DND-41 (cell line): Measurements from ENCODE around the gene CFAP61.
"Not testable (repeated sequence)": the region's sequence is repeated elsewhere in the genome, so short reads cannot be mapped to it uniquely, and the experiment has no call there.

Experiments
- ATAC-seq: fragments of 200-7000 bp; cut with Tn5 transposase; 3 replicates; pipeline ENCODE4 v1.9.1; 2021; ENCODE audit warnings: low read depth; ENCODE audit not compliant: insufficient read depth
- DNase-seq: peaks from one replicate; pipeline ENCODE4 v3.0.0-alpha.2; 2020
- H2AFZ ChIP-seq: 2 replicates; pipeline ENCODE4 v1.6.0; 2012; ENCODE audit warnings: low read depth, low read length
- H3K27ac ChIP-seq: 2 replicates; pipeline ENCODE4 v1.5.1; 2012; ENCODE audit warnings: low read length, inconsistent platforms
- H3K27me3 ChIP-seq: fragments of 200-600 bp; sonication (generic); 2 replicates; pipeline ENCODE4 v1.6.0; 2012; ENCODE audit warnings: low read length, mild to moderate bottlenecking, inconsistent platforms; ENCODE audit not compliant: insufficient read depth, poor library complexity
- H3K36me3 ChIP-seq: 2 replicates; pipeline ENCODE4 v1.5.1; 2012; ENCODE audit warnings: low read length, inconsistent platforms; ENCODE audit not compliant: insufficient read depth
- H3K4me1 ChIP-seq: 2 replicates; pipeline ENCODE4 v1.5.1; 2012; ENCODE audit warnings: mild to moderate bottlenecking, low read length; ENCODE audit not compliant: insufficient read depth
- H3K4me2 ChIP-seq: 2 replicates; pipeline ENCODE4 v1.6.0; 2012; ENCODE audit warnings: mild to moderate bottlenecking, moderate library complexity, low read length, inconsistent platforms; ENCODE audit not compliant: insufficient read depth
- H3K4me3 ChIP-seq, 2 experiments: fragments of 200-600 bp in 1 of 2; shearing (Covaris generic) in 1 of 2; 2 replicates each; pipeline ENCODE4 v1.5.1; 2012 to 2016; ENCODE audit warnings: inconsistent platforms in 2 of 2, low read length in 2 of 2, mild to moderate bottlenecking in 2 of 2, low read depth in 1 of 2, moderate library complexity in 1 of 2
- H3K79me2 ChIP-seq: 2 replicates; pipeline ENCODE4 v1.6.0; 2012; ENCODE audit warnings: low read length, inconsistent platforms; ENCODE audit not compliant: insufficient read depth
- H3K9ac ChIP-seq: 2 replicates; pipeline ENCODE4 v1.6.0; 2012; ENCODE audit warnings: low read depth, mild to moderate bottlenecking, inconsistent platforms, low read length, moderate library complexity
- H3K9me3 ChIP-seq: 2 replicates; pipeline ENCODE4 v1.5.1; 2012; ENCODE audit warnings: low read length, moderate library complexity, mild to moderate bottlenecking, inconsistent platforms; ENCODE audit not compliant: insufficient read depth, severe bottlenecking
- H4K20me1 ChIP-seq: 2 replicates; pipeline ENCODE4 v1.6.0; 2012; ENCODE audit warnings: low read length; ENCODE audit not compliant: insufficient read depth
- EZH2 ChIP-seq: IDR thresholded peaks from 3 replicates; pipeline ENCODE4 v1.6.1; 2012; ENCODE audit warnings: borderline replicate concordance, low read depth, mild to moderate bottlenecking, moderate library complexity, low read length, inconsistent platforms; ENCODE audit not compliant: severe bottlenecking
- TF ChIP-seq, protein P1 (sequence below): IDR thresholded peaks from 2 replicates; pipeline ENCODE4 v1.5.1; 2012; ENCODE audit warnings: borderline replicate concordance, low read length, moderate library complexity, mild to moderate bottlenecking; ENCODE audit not compliant: poor library complexity, severe bottlenecking; ENCODE audit errors: extremely low read depth

CFAP61 gene, protein sequence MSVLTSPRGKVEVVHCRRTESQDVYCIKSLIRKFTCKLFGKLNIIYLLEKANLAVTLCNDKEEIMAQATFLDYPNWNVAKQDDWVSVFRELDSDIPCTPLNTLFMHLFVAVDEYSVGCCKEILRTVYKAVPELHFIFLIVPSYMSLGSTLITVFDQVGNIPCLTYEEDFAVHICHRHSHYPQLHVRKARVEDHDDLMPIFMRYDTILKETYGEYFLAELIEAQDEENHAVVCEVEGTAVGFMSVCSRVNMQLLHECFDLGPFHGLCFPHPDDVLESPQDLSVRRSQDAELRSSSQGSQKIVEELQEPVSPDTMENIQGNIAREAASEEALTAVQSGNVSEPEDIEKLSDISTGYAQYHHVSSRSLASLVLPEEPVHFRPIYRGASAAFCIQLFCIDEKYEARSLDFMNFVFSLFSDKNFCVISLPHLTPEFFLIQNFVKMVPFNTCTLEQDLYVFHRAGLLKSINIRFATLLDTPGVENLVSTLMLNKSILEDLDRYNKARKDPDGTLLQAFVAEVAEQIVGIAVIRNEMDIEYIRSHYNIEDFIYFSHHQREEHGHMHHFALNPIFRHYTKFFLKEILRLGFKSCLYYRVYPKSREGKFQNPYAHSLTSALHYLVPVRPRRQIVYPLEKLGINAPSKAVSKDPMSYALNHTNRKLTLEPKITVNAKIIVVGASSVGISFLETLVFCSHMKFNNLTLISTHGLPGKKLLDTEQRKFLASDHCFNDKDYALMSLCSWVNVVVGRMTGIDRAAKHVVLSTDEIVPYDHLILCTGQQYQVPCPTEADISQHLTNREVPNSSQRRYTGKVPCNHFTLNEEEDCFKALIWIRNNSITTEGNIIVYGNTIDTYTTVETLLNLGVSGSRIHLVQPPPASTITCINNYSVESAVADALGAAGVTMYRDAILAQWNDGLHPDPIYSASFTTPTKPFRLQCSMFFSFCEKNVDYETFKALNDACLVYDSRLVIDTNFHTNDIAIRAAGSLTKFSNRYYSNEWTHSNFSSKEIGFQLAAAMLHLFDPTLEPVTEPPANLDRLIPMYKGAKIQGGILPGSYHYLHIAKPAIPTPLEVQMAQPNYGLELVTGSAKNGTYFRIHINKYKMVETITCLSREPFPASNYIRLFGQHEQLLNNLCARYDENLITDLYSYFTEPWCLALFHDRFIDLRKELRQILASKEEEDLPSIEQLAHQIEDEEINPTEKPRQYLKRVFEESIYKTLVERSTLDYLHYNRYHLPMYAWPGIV

DNA sequence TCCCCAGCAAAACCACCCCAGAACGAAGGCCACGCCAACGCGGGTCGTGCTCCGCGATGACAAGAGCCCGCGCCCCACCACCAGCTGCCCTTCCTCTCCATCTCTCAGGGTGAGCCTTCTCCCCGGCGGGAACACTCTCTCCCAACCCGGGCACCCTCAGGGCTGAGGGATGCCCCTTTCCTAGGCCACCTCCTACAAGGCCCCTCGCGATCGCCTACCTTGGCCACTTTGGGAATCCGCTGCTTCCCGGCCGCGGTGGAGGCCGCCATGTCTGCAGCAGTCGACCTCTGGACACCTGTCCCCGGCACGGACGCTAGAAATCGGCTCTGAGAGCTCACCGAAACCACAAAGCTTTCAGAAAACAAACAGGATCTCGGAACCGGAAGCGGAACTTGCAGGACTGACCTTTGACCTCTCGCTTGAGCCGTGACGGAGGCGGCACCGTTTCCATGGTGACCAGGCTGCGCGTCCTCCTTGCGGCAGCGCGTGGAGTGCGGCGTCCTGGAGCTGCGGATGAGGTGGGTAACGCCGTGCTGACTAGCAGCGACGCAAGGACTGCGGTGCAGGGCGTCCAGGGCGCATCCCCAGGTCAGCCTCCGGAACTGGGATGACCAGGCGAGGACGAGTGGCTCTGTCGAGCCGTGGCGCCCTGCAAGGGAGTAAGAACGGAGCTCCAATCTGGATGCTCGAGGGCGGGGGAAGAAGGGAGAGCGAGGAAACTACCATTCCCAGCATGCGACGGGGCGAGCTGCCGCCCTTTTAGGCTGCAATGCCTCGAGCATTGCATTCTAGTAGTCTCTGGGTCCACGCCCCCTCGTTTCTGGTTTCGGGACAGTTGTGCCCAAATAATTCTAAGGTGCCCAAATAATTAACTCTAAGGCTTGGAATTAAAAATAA is at the start of gene CFAP61, which contains the start of gene CRNKL1:
CFAP61 (plus strand) TSS at position 459 of the 897 bp plus-strand sequence. CDS start 4,122 bp downstream, outside the sequence.
CRNKL1 (minus strand) TSS at position 393 of the 897 bp plus-strand sequence; CDS start at position 269, 124 bp downstream.
- Histone ChIP-seq H2AFZ (peak within 1 kb of the TSS; percentile 96), H3K27ac (peak within 1 kb of the TSS; percentile 89), H3K79me2 (peaks cover 27% of the 10 kb centered on the region), H3K27me3 (no peaks in the 10 kb centered on the region), H3K4me1 (peaks cover 25% of the 10 kb centered on the region), H3K36me3 (peaks cover 39% of the 10 kb centered on the region), H3K9ac (peak within 1 kb of the TSS; percentile 85), H3K4me2 (peak within 1 kb of the TSS; percentile 73), H4K20me1 (peaks cover 8% of the 10 kb centered on the region; the same call in 1 of the 2 replicates), H3K9me3 (no peaks in the 10 kb centered on the region), H3K4me3 (peak within 1 kb of the TSS; percentile 73 to 90)
- peak; percentile 95 for ATAC-seq
- DNase-seq, result peak; percentile 97
- TF ChIP-seq, protein P1, sequence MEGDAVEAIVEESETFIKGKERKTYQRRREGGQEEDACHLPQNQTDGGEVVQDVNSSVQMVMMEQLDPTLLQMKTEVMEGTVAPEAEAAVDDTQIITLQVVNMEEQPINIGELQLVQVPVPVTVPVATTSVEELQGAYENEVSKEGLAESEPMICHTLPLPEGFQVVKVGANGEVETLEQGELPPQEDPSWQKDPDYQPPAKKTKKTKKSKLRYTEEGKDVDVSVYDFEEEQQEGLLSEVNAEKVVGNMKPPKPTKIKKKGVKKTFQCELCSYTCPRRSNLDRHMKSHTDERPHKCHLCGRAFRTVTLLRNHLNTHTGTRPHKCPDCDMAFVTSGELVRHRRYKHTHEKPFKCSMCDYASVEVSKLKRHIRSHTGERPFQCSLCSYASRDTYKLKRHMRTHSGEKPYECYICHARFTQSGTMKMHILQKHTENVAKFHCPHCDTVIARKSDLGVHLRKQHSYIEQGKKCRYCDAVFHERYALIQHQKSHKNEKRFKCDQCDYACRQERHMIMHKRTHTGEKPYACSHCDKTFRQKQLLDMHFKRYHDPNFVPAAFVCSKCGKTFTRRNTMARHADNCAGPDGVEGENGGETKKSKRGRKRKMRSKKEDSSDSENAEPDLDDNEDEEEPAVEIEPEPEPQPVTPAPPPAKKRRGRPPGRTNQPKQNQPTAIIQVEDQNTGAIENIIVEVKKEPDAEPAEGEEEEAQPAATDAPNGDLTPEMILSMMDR, result peak; percentile 9
- TF ChIP-seq EZH2, result no peak

DNA sequence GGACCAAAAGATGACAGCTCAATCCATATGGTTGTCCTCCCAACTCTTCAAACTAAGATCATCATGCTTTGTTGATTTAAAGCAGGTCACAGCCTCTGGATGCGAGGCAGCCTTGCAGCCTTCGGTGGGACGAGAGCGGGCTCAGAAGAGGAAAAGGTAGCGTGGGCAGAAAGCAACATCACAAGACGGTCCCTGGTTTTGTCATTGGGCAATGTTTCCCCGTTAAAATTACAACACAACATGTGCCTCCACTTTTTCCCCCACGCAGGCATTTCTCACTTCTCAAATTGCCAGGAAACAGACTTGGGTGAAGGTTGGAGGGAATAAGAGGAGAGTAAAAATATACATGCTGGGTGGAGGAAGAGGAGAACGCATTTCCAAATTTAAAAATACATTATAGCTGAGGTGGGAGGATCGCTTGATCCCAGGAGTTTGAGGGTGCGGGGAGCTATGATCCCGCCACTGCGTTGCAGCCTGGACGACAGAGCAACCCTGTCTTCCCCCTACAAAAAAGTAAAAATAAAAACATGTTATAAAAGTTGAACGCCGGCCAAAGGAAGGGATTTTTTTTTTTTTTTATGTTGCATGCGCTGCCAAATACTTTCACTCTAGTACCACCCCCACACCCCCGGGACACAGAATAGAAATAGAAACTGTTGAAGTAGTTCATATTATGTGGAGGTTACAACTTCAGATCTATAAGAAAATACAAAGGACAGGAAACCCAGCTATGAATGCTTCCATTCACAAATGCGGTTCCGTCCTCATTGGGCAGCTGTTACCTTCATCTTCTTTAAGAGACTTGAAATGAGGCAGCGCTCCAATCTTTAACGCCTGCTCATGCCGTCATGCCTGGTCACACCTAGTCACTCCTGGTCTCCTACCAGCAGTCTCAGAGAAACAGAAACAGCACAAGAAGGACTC is 49.0 kb upstream of the CFAP61 start:
- Histone ChIP-seq H3K4me2 (no peak overlapping the region), H3K4me3 (no peak overlapping the region)
- DNase-seq, result no peak

DNA sequence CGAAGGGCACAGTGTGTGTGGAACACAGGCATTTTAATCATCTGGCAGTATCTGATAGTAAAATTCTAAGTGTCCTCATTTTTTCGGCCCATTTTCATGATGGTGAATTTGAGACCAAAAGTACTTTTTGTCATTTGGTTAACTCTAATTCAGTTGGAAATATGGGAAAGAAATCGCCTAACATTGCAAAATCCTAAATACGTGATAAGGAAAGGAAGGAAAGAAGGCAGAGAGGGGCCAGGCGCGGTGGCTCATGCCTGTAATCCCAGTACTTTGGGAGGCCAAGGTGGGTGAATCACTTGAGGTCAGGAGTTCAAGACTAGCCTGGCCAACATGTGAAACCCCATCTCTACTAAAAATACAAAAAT is 48.4 kb upstream of the CFAP61 start:
- H3K4me2 ChIP-seq, H3K9me3 ChIP-seq, H3K4me1 ChIP-seq, ATAC-seq, H2AFZ ChIP-seq, H3K27ac ChIP-seq, H3K36me3 ChIP-seq, H3K4me3 ChIP-seq, DNase-seq, H4K20me1 ChIP-seq, H3K9ac ChIP-seq, H3K79me2 ChIP-seq: not testable (repeated sequence)
- H3K27me3 ChIP-seq, result peaks cover 13% of the 10 kb centered on the region

More for the DNA sequence above, 49.0 kb upstream of the CFAP61 start:
- TF ChIP-seq, protein P1, result no peak
- TF ChIP-seq EZH2, result no peak
- Histone ChIP-seq H3K27me3 (peaks cover 13% of the 10 kb centered on the region), H3K79me2 (no peaks in the 10 kb centered on the region), H3K27ac (no peak overlapping the region), H4K20me1 (no peaks in the 10 kb centered on the region), H3K9me3 (no peaks in the 10 kb centered on the region), H2AFZ (no peak overlapping the region), H3K4me1 (no peaks in the 10 kb centered on the region), H3K9ac (no peak overlapping the region), H3K36me3 (no peaks in the 10 kb centered on the region)
- no peak for ATAC-seq
